Keratinocyte (primary cell): Measurements from ENCODE around the gene STRN3.

Experiments used
- EZH2 ChIP-seq: IDR thresholded peaks from one replicate; pipeline ENCODE4 v1.6.1; 2012; ENCODE audit warnings: inconsistent platforms, mild to moderate bottlenecking, low read length, moderate library complexity
- TF ChIP-seq, protein P1 (sequence below), 3 experiments: IDR thresholded peaks in 1 of 3; conservative IDR thresholded peaks in 1 of 3; optimal IDR thresholded peaks in 1 of 3; 2 replicates in 2 of 3; 3 replicates in 1 of 3; pipeline versions ENCODE3 to v1.5.1; 2011; ENCODE audit warnings: low read length in 3 of 3, mild to moderate bottlenecking in 3 of 3, moderate library complexity in 2 of 3, control low read depth in 1 of 3, inconsistent platforms in 1 of 3; ENCODE audit not compliant: insufficient read depth in 2 of 3; ENCODE audit errors: extremely low read depth in 1 of 3

DNA sequence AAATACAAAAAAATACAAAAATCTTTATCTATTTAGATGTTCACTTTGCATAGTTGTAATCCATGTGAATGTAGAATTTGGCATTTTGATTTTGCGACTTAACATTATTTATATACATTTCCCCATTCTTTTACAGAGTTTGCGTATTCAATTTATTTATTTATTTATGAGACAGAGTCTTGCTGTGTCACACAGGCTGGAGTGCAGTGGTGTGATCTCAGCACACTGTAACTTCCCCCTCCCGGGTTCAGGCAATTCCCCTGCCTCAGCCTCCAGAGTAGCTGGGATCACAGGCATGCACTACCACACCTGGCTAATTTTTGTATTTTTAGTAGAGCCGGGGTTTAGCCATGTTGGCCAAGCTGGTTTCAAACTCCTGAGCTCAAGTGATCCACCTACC is 25.3 kb upstream of the STRN3 start:
- TF ChIP-seq, protein P1, sequence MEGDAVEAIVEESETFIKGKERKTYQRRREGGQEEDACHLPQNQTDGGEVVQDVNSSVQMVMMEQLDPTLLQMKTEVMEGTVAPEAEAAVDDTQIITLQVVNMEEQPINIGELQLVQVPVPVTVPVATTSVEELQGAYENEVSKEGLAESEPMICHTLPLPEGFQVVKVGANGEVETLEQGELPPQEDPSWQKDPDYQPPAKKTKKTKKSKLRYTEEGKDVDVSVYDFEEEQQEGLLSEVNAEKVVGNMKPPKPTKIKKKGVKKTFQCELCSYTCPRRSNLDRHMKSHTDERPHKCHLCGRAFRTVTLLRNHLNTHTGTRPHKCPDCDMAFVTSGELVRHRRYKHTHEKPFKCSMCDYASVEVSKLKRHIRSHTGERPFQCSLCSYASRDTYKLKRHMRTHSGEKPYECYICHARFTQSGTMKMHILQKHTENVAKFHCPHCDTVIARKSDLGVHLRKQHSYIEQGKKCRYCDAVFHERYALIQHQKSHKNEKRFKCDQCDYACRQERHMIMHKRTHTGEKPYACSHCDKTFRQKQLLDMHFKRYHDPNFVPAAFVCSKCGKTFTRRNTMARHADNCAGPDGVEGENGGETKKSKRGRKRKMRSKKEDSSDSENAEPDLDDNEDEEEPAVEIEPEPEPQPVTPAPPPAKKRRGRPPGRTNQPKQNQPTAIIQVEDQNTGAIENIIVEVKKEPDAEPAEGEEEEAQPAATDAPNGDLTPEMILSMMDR (optimal IDR thresholded peaks at IDR 0.05 in 1 of 3, IDR thresholded peaks at IDR 0.05 in 1 of 3, conservative IDR thresholded peaks at IDR 0.05 in 1 of 3; ENCODE audit: extremely low read depth in 1 of 3, insufficient read depth in 2 of 3, low read length in 3 of 3): no peak
- TF ChIP-seq EZH2: no peak
